GM23338 (cell line): ENCODE measurements around the gene ERRFI1. TPM values are rescaled to one million over a fixed set of nuclear protein-coding genes. Genes with fewer than 3 reads are reported as not detected.

ENCODE experiments used
- ATAC-seq: fragments of 200-7000 bp; cut with Tn5 transposase; 3 replicates; pipeline ENCODE4 v1.9.1; 2020
- DNase-seq: peaks from one replicate; pipeline ENCODE4 v3.0.0-alpha.2; 2015; ENCODE audit warnings: low spot score
- H2AFZ ChIP-seq: fragments of 200-600 bp; sonication (generic); 2 replicates; pipeline ENCODE4 v1.8.0; 2016; ENCODE audit warnings: antibody characterized with exemption, mild to moderate bottlenecking, moderate library complexity
- H3F3A ChIP-seq: fragments of 200-600 bp; sonication (generic); replicated peaks from 2 replicates; pipeline ENCODE4 v1.8.0; 2017; ENCODE audit warnings: antibody characterized with exemption, mixed run types, low read depth
- H3K27ac ChIP-seq: fragments of 200-600 bp; sonication (generic); 2 replicates; pipeline ENCODE4 v1.6.1; 2016; ENCODE audit warnings: low read depth
- H3K27me3 ChIP-seq: fragments of 200-600 bp; sonication (generic); 2 replicates; pipeline ENCODE4 v1.8.0; 2016; ENCODE audit warnings: mild to moderate bottlenecking, mixed run types, moderate library complexity; ENCODE audit not compliant: insufficient read depth
- H3K36me3 ChIP-seq: fragments of 200-600 bp; sonication (generic); 2 replicates; pipeline ENCODE4 v1.8.0; 2016; ENCODE audit warnings: mild to moderate bottlenecking; ENCODE audit not compliant: insufficient read depth
- H3K4me1 ChIP-seq: fragments of 200-600 bp; sonication (generic); 2 replicates; pipeline ENCODE4 v1.8.0; 2016; ENCODE audit warnings: mild to moderate bottlenecking, moderate library complexity; ENCODE audit not compliant: insufficient read depth
- H3K4me2 ChIP-seq: fragments of 200-600 bp; sonication (generic); 2 replicates; pipeline ENCODE4 v1.7.1; 2017; ENCODE audit warnings: mixed run types
- H3K4me3 ChIP-seq: fragments of 200-600 bp; sonication (generic); 2 replicates; pipeline ENCODE4 v1.6.1; 2016; ENCODE audit warnings: mixed run types
- H3K79me2 ChIP-seq: fragments of 200-600 bp; sonication (generic); replicated peaks from 2 replicates; pipeline ENCODE4 v1.8.0; 2017; ENCODE audit warnings: mild to moderate bottlenecking; ENCODE audit not compliant: insufficient read depth
- H3K9me2 ChIP-seq: fragments of 200-600 bp; sonication (generic); 2 replicates; pipeline ENCODE4 v1.8.0; 2017; ENCODE audit not compliant: insufficient read depth
- H4K20me1 ChIP-seq: fragments of 200-600 bp; sonication (generic); replicated peaks from 2 replicates; pipeline ENCODE4 v1.8.0; 2017; ENCODE audit warnings: mild to moderate bottlenecking; ENCODE audit not compliant: insufficient read depth
- H3K27ac Mint-ChIP-seq: 2 replicates; pipeline ENCODE4 v1.8.0; 2020; ENCODE audit warnings: inconsistent platforms, mild to moderate bottlenecking, moderate library complexity, mixed read lengths
- H3K27me3 Mint-ChIP-seq: 3 replicates; pipeline ENCODE4 v1.8.0; 2022; ENCODE audit warnings: low read depth, mild to moderate bottlenecking, moderate library complexity, mixed read lengths, inconsistent platforms; ENCODE audit not compliant: insufficient read depth, poor library complexity
- H3K36me3 Mint-ChIP-seq: 3 replicates; pipeline ENCODE4 v1.8.0; 2021; ENCODE audit warnings: low read depth, mild to moderate bottlenecking, inconsistent platforms, moderate library complexity, mixed read lengths
- H3K4me1 Mint-ChIP-seq: 3 replicates; pipeline ENCODE4 v1.8.0; 2020; ENCODE audit warnings: mild to moderate bottlenecking, inconsistent platforms, mixed read lengths
- H3K4me3 Mint-ChIP-seq: 3 replicates; pipeline ENCODE4 v1.8.0; 2021; ENCODE audit warnings: moderate library complexity, mild to moderate bottlenecking, inconsistent platforms, mixed read lengths
- H3K9me3 Mint-ChIP-seq: 3 replicates; pipeline ENCODE4 v1.8.0; 2020; ENCODE audit warnings: moderate library complexity, mild to moderate bottlenecking, inconsistent platforms, mixed read lengths
- CREB1 ChIP-seq: fragments of 250-450 bp; sonication (Bioruptor Pico); IDR thresholded peaks from 2 replicates; pipeline ENCODE4 v1.5.0; 2020; ENCODE audit warnings: low read depth, mild to moderate bottlenecking, moderate library complexity
- CTCF ChIP-seq, 2 experiments: fragments of 200-600 bp in 1 of 2; sonication (generic) in 1 of 2; conservative IDR thresholded peaks; 2 replicates each; pipeline versions ENCODE4 v1.5.1 to v1.6.1; 2016 to 2017; ENCODE audit warnings: antibody characterized with exemption in 2 of 2, low read depth in 2 of 2, mild to moderate bottlenecking in 2 of 2, moderate library complexity in 1 of 2
- JUNB ChIP-seq: IDR thresholded peaks from one replicate; pipeline ENCODE4 v1.6.1; 2016; ENCODE audit warnings: antibody characterized with exemption; ENCODE audit not compliant: unreplicated experiment
- NANOG ChIP-seq: IDR thresholded peaks from 2 replicates; pipeline ENCODE4 v1.6.1; 2016; ENCODE audit warnings: antibody characterized with exemption, borderline replicate concordance
- REST ChIP-seq: IDR thresholded peaks from one replicate; pipeline ENCODE4 v1.6.1; 2018; ENCODE audit warnings: antibody characterized with exemption; ENCODE audit not compliant: unreplicated experiment
- STAT1 ChIP-seq: IDR thresholded peaks from one replicate; pipeline ENCODE4 v1.6.1; 2016; ENCODE audit warnings: antibody characterized with exemption; ENCODE audit not compliant: unreplicated experiment
- ZNF331 ChIP-seq: fragments of 250-450 bp; sonication (Bioruptor Pico); IDR thresholded peaks from 2 replicates; pipeline ENCODE4 v1.5.0; 2020; ENCODE audit warnings: low read depth, mild to moderate bottlenecking, moderate library complexity
- ZNF462 ChIP-seq: fragments of 250-450 bp; sonication (Bioruptor Pico); IDR thresholded peaks from 2 replicates; pipeline ENCODE4 v1.5.0; 2020; ENCODE audit warnings: mild to moderate bottlenecking, moderate library complexity
- polyA plus RNA-seq: library from polyadenylated mRNA; unstranded; fragments of >200 nt; fragmentation: Nextera tagmentation; extraction: Ambion mirVana; gene quantifications from 2 replicates; pipeline ENCODE4 v1.2.1, GENCODE V29; 2016
- total RNA-seq: library from RNA; depleted of rRNA; stranded (reverse); fragments of >200 nt; shearing (Covaris generic); gene quantifications from 2 replicates; pipeline ENCODE4 v1.2.3, GENCODE V29; 2014

Gene ERRFI1
- total and polyA plus RNA-seq, 2 experiments from 2014 or later, result 22.9 to 59.8 TPM

GRCh38 chr1:7992885-7993284 is 33.2 kb downstream of the ERRFI1 start:
- Histone ChIP-seq H3K27ac (peak overlapping the region; percentile 88), H3K4me2 (no peak overlapping the region), H3F3A (peaks cover 9% of the 10 kb centered on the region; the same call in 1 of the 2 replicates), H3K36me3 (no peaks in the 10 kb centered on the region), H2AFZ (no peak overlapping the region), H3K27me3 (no peaks in the 10 kb centered on the region), H3K79me2 (no peaks in the 10 kb centered on the region), H3K9me2 (no peaks in the 10 kb centered on the region), H4K20me1 (no peaks in the 10 kb centered on the region), H3K4me1 (peaks cover 3% of the 10 kb centered on the region; the same call in 1 of the 2 replicates), H3K4me3 (no peak overlapping the region)
- Mint-ChIP-seq H3K27me3 (peaks cover 3% of the 10 kb centered on the region), H3K9me3 (peaks cover 2% of the 10 kb centered on the region; the same call in 1 of the 3 replicates), H3K4me3 (no peak overlapping the region), H3K36me3 (peaks cover 23% of the 10 kb centered on the region), H3K27ac (peak overlapping the region; percentile 65; the same call in 1 of the 2 replicates), H3K4me1 (peaks cover 17% of the 10 kb centered on the region)
- ATAC-seq (no peak), DNase-seq (no peak)
- TF ChIP-seq NANOG (no peak), ZNF331 (CRISPR knock-in tag) (no peak), CTCF (conservative IDR thresholded peaks at IDR 0.05; ENCODE audit: low read depth in 2 of 2) (no peak), STAT1 (no peak), ZNF462 (CRISPR knock-in tag) (no peak), JUNB (no peak), CREB1 (CRISPR knock-in tag) (no peak), REST (no peak)
